OCI-LY7 (cell line): ENCODE measurements around the gene TRIO. TPM values are rescaled to one million over a fixed set of nuclear protein-coding genes. Genes with fewer than 3 reads are reported as not detected.

Experiments used
- BruUV-seq: library from RNA; stranded (reverse); fragments of 400-500 nt; replicated peaks from 2 replicates; lab custom pipeline; 2021; lab: Mats Ljungman, UMichigan
- CTCF ChIA-PET: fragments of 300-600 bp; sonication (Branson Sonifier 250); formaldehyde crosslinking; loops from one replicate; lab custom pipeline; 2022; ENCODE audit warnings: antibody characterized with exemption; ENCODE audit not compliant: unreplicated experiment; lab: Charles Lee
- POLR2A ChIA-PET: fragments of 300-600 bp; sonication (Branson Sonifier 250); formaldehyde crosslinking; loops from one replicate; lab custom pipeline; 2022; ENCODE audit warnings: antibody characterized with exemption; lab: Charles Lee
- DNase-seq: peaks from one replicate; pipeline ENCODE4 v3.0.0-alpha.2; 2015; ENCODE audit warnings: low spot score
- H2AFZ ChIP-seq: fragments of 200-600 bp; sonication (generic), shearing (Covaris generic); 2 replicates; pipeline ENCODE4 v1.6.1; 2014; ENCODE audit warnings: mild to moderate bottlenecking, antibody characterized with exemption, low read length, moderate library complexity
- H3K27ac ChIP-seq: fragments of 200-600 bp; sonication (generic); 2 replicates; pipeline ENCODE4 v1.5.1; 2014; ENCODE audit warnings: mixed run types, low read depth, mild to moderate bottlenecking, moderate library complexity, low read length, inconsistent platforms; ENCODE audit not compliant: poor library complexity, severe bottlenecking
- H3K36me3 ChIP-seq: fragments of 200-600 bp; sonication (generic); 2 replicates; pipeline ENCODE4 v1.6.1; 2014; ENCODE audit warnings: mild to moderate bottlenecking, antibody characterized with exemption, low read length, moderate library complexity, mixed read lengths; ENCODE audit not compliant: insufficient read depth
- H3K4me1 ChIP-seq: fragments of 200-600 bp; sonication (generic); 2 replicates; pipeline ENCODE4 v1.5.1; 2014; ENCODE audit warnings: mild to moderate bottlenecking, low read length; ENCODE audit not compliant: insufficient read depth, poor library complexity, severe bottlenecking
- H3K4me2 ChIP-seq: fragments of 200-600 bp; sonication (generic); 2 replicates; pipeline ENCODE4 v1.6.1; 2014; ENCODE audit warnings: mild to moderate bottlenecking, low read length
- H3K4me3 ChIP-seq: fragments of 200-600 bp; sonication (generic); 2 replicates; pipeline ENCODE4 v1.5.1; 2014; ENCODE audit warnings: mild to moderate bottlenecking, low read depth, low read length; ENCODE audit not compliant: poor library complexity, severe bottlenecking
- H3K79me2 ChIP-seq: fragments of 200-600 bp; sonication (generic); 2 replicates; pipeline ENCODE4 v1.6.1; 2016; ENCODE audit warnings: low read depth, mild to moderate bottlenecking, low read length, moderate library complexity, mixed read lengths; ENCODE audit not compliant: insufficient read depth
- H3K9me2 ChIP-seq: fragments of 200-600 bp; sonication (generic); 2 replicates; pipeline ENCODE4 v1.6.1; 2016; ENCODE audit warnings: mild to moderate bottlenecking, low read length, mixed read lengths; ENCODE audit not compliant: insufficient read depth
- H3K9me3 ChIP-seq: fragments of 200-600 bp; sonication (generic); 2 replicates; pipeline ENCODE4 v1.6.1; 2014; ENCODE audit warnings: mild to moderate bottlenecking, mixed run types, low read length, mixed read lengths
- H4K20me1 ChIP-seq: fragments of 200-600 bp; sonication (generic); 2 replicates; pipeline ENCODE4 v1.6.1; 2014; ENCODE audit warnings: mild to moderate bottlenecking, antibody characterized with exemption, low read length, moderate library complexity, mixed read lengths; ENCODE audit not compliant: insufficient read depth
- EZH2phosphoT487 ChIP-seq: fragments of 200-600 bp; sonication (generic); IDR thresholded peaks from 2 replicates; pipeline ENCODE4 v1.6.1; 2018; ENCODE audit warnings: low read depth, borderline replicate concordance, mild to moderate bottlenecking, mixed run types, antibody characterized with exemption, low read length, moderate library complexity, mixed read lengths
- intact Hi-C: fragments of 100-400 bp; cut with micrococcal nuclease; formaldehyde crosslinking; loops from one replicate; pipeline ENCODE4 v1.10.0; 2022; ENCODE audit not compliant: unreplicated experiment
- total RNA-seq, 2 experiments: library from RNA; depleted of rRNA in 1 of 2; stranded (reverse); fragments of >200 nt in 1 of 2; shearing (Covaris generic) in 1 of 2; gene quantifications; 2 replicates each; pipeline ENCODE4 v1.2.3, GENCODE V29; 2014 to 2022
- TF ChIP-seq, protein P1 (sequence below): fragments of 200-600 bp; sonication (generic); conservative IDR thresholded peaks from 2 replicates; pipeline ENCODE4 v1.5.1; 2014; ENCODE audit warnings: mild to moderate bottlenecking, antibody characterized with exemption, low read length, moderate library complexity, mixed read lengths

The TRIO gene
- total RNA-seq, 2 experiments from 2014 or later: 35.8 to 55.1 TPM

DNA sequence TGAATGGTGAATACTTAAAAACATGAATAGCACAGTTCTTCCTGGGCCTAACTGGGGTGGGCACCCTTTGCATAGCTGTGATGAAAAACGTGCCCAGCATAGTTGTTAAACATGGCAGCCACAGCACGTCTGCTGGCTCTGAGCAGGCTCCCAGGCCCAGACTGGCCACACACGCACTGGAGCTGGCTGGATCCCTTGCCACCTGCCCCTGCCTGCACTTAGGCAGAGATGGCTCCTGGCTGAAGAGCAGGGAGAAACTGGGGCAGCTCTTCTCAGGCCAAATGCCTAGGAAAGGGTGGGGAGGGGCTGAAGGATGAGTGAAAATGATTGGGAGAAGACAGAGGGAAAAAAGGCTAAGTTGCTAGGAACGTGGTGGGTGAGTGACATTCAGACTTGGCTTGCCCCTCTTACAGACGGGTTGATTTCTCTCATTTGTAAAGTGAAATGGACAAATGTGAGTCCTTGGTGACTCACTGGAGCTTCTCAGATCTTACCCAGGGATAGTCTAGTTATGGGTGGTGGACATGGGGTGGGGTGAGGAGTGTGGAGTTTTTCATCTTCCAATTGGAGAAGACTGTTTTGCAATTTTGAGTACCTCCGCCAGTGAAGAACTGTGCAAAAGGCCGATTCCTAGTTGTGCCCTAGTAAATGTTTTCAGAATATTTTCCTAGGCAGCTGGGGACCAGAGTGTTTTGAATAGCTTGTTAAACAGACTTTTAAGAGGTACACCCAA is 42.4 kb downstream of the TRIO start:
- no peak for DNase-seq
- Histone ChIP-seq H3K4me2 (no peak overlapping the region), H2AFZ (no peak overlapping the region), H3K36me3 (no peaks in the 10 kb centered on the region), H3K79me2 (peaks cover 6% of the 10 kb centered on the region; the same call in 1 of the 2 replicates), H3K4me1 (no peaks in the 10 kb centered on the region), H3K9me2 (no peaks in the 10 kb centered on the region), H3K27ac (no peak overlapping the region), H4K20me1 (0 out of 2 replicates have a peak, but pooled peaks cover 5% of the 10 kb centered on the region), H3K4me3 (no peak overlapping the region), H3K9me3 (no peaks in the 10 kb centered on the region)
- intact Hi-C loops: no loop called here
- BruUV-seq: no TSS peak
- TF ChIP-seq EZH2phosphoT487: no peak
- TF ChIP-seq, protein P1, sequence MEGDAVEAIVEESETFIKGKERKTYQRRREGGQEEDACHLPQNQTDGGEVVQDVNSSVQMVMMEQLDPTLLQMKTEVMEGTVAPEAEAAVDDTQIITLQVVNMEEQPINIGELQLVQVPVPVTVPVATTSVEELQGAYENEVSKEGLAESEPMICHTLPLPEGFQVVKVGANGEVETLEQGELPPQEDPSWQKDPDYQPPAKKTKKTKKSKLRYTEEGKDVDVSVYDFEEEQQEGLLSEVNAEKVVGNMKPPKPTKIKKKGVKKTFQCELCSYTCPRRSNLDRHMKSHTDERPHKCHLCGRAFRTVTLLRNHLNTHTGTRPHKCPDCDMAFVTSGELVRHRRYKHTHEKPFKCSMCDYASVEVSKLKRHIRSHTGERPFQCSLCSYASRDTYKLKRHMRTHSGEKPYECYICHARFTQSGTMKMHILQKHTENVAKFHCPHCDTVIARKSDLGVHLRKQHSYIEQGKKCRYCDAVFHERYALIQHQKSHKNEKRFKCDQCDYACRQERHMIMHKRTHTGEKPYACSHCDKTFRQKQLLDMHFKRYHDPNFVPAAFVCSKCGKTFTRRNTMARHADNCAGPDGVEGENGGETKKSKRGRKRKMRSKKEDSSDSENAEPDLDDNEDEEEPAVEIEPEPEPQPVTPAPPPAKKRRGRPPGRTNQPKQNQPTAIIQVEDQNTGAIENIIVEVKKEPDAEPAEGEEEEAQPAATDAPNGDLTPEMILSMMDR: no peak
- CTCF ChIA-PET: no interaction called here
- POLR2A ChIA-PET: interaction anchor here (0.6 kb wide), 2 partner anchors 15 to 524 kb away, joined by 3 read pairs; no protein-coding TSS in a partner anchor

DNA sequence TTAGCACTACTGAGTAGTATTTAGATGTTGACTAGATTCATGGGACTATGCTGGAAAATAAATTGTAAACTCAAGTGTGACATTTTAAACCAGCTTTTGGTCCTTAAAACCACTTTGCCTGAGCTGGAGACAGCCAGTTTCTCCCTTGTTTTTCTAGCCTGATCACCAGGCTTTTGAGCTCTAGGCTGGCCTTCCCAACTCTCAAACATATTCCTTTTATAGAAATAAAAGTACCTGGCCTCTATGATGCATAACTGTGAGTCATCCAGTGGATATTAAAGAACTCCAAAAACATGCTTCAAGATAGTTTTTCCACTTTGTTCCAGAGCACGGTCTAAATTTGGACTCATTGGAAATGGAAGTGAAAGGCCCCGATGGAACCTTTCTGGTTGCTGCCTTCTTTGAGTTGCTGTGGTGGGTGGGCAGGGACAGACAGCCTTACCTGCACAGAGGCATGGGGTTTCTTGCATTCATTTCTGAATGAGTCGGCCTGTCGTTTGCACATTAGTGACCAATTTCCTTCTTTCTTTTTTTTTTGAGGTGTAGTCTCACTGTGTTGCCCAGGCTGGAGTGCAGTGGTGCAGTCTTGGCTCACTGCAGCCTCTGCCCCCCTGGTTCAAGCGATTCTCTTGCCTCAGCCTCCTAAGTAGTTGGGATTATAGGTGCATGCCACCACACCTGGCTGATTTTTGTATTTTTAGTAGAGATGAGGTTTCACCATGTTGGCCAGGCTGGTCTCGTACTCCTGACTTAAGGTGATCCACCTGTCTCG is 43.1 kb downstream of the TRIO start:
- no peaks in the 10 kb centered on the region for H3K9me3 ChIP-seq
- no peaks in the 10 kb centered on the region for H3K4me1 ChIP-seq
- no peaks in the 10 kb centered on the region for H3K9me2 ChIP-seq
- H3K4me3 ChIP-seq: no peak overlapping the region
- peaks cover 6% of the 10 kb centered on the region; the same call in 1 of the 2 replicates for H3K79me2 ChIP-seq
- ChIA-PET POLR2A (interaction anchor here (0.6 kb wide), 2 partner anchors 15 to 523 kb away, joined by 3 read pairs; no protein-coding TSS in a partner anchor), CTCF (no interaction called here)
- H3K36me3 ChIP-seq: no peaks in the 10 kb centered on the region
- intact Hi-C loops: no loop called here
- H3K4me2 ChIP-seq: no peak overlapping the region
- no peak overlapping the region for H2AFZ ChIP-seq
- no peak overlapping the region for H3K27ac ChIP-seq
- no peak for TF ChIP-seq EZH2phosphoT487
- TF ChIP-seq, protein P1: no peak
- no peak for DNase-seq
- H4K20me1 ChIP-seq: 0 out of 2 replicates have a peak, but pooled peaks cover 5% of the 10 kb centered on the region
- no TSS peak for BruUV-seq
